ENCODE data around the gene WDR59. TPM values are rescaled to one million over a fixed set of nuclear protein-coding genes. Genes with fewer than 3 reads are reported as not detected.
"Not testable (repeated sequence)": the region's sequence is repeated elsewhere in the genome, so short reads cannot be mapped to it uniquely, and the experiment has no call there.

The WDR59 gene
- total RNA-seq, 1 experiment from 2014 or later: 26.8 TPM

DNA sequence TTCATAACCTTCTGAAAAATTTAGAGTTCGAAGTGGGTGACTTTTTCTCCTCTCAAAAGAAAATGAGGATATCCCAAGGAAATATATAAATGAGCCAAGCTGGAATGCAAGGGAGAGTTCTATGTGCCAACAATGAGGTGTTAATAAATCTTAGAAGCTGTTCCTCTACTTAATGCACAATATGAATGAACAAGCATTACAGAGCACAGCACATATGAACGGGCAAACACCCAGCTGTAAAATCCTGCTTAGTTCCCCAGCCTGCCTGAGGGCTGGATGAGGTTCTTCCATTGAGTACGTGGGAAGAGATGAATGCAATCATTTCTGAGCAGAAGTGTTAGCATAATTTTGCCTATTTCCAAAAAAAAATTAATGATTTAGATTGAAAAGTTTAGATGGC, 58.1 kb downstream of the WDR59 start:
- no peak overlapping the region for H3K9ac ChIP-seq (ENCODE audit: low read length)
- peaks cover 4% of the 10 kb centered on the region; the same call in 1 of the 2 replicates for H3K79me2 ChIP-seq (ENCODE audit: low read length)
- no peak overlapping the region for H2AFZ ChIP-seq (ENCODE audit: low read length)
- H3K36me3 ChIP-seq (ENCODE audit: insufficient read depth, low read length): peaks cover 5% of the 10 kb centered on the region; the same call in 1 of the 2 replicates
- H4K20me1 ChIP-seq (ENCODE audit: insufficient read depth, low read depth, low read length): no peaks in the 10 kb centered on the region
- H3K4me2 ChIP-seq (ENCODE audit: low read depth, low read length, poor library complexity, severe bottlenecking): no peak overlapping the region
- DNase-seq: no peak
- no peak overlapping the region for H3K27ac ChIP-seq (ENCODE audit: low read length)
- no peaks in the 10 kb centered on the region for H3K27me3 ChIP-seq (ENCODE audit: low read length)
- no peaks in the 10 kb centered on the region for H3K9me2 ChIP-seq (replicated peaks; ENCODE audit: insufficient read depth, low read length)
- H3K4me1 ChIP-seq (ENCODE audit: low read length): no peaks in the 10 kb centered on the region
- no peak overlapping the region for H3K4me3 ChIP-seq (ENCODE audit: low read length)
- H3K9me3 ChIP-seq (ENCODE audit: low read length): no peaks in the 10 kb centered on the region

GRCh38 chr16:74923766-74924460, 61.0 kb downstream of the WDR59 start:
- no peaks in the 10 kb centered on the region for H3K27me3 ChIP-seq (ENCODE audit: low read length)
- H3K36me3 ChIP-seq (ENCODE audit: insufficient read depth, low read length): no peaks in the 10 kb centered on the region
- no peaks in the 10 kb centered on the region for H3K79me2 ChIP-seq (ENCODE audit: low read length)
- no peak overlapping the region for H3K4me2 ChIP-seq (ENCODE audit: low read depth, low read length, poor library complexity, severe bottlenecking)
- no peak overlapping the region for H3K27ac ChIP-seq (ENCODE audit: low read length)
- no peaks in the 10 kb centered on the region for H3K4me1 ChIP-seq (ENCODE audit: low read length)
- no peaks in the 10 kb centered on the region for H4K20me1 ChIP-seq (ENCODE audit: insufficient read depth, low read depth, low read length)
- H2AFZ ChIP-seq (ENCODE audit: low read length): no peak overlapping the region
- H3K9ac ChIP-seq (ENCODE audit: low read length): no peak overlapping the region
- H3K9me2 ChIP-seq (replicated peaks; ENCODE audit: insufficient read depth, low read length): no peaks in the 10 kb centered on the region
- DNase-seq: no peak
- no peak overlapping the region for H3K4me3 ChIP-seq (ENCODE audit: low read length)
- H3K9me3 ChIP-seq (ENCODE audit: low read length): no peaks in the 10 kb centered on the region

GRCh38 chr16:74922150-74923138, 62.5 kb downstream of the WDR59 start:
- Histone ChIP-seq H3K27ac (ENCODE audit: low read length) (no peak overlapping the region), H3K9me3 (ENCODE audit: low read length) (no peaks in the 10 kb centered on the region), H4K20me1 (ENCODE audit: insufficient read depth, low read depth, low read length) (no peaks in the 10 kb centered on the region), H3K36me3 (ENCODE audit: insufficient read depth, low read length) (peaks cover 6% of the 10 kb centered on the region), H3K4me2 (ENCODE audit: low read depth, low read length, poor library complexity, severe bottlenecking) (no peak overlapping the region), H3K27me3 (ENCODE audit: low read length) (no peaks in the 10 kb centered on the region), H3K4me3 (ENCODE audit: low read length) (no peak overlapping the region), H2AFZ (ENCODE audit: low read length) (no peak overlapping the region), H3K9ac (ENCODE audit: low read length) (no peak overlapping the region), H3K4me1 (ENCODE audit: low read length) (no peaks in the 10 kb centered on the region), H3K79me2 (ENCODE audit: low read length) (no peaks in the 10 kb centered on the region), H3K9me2 (replicated peaks; ENCODE audit: insufficient read depth, low read length) (no peaks in the 10 kb centered on the region)
- no peak for DNase-seq

DNA sequence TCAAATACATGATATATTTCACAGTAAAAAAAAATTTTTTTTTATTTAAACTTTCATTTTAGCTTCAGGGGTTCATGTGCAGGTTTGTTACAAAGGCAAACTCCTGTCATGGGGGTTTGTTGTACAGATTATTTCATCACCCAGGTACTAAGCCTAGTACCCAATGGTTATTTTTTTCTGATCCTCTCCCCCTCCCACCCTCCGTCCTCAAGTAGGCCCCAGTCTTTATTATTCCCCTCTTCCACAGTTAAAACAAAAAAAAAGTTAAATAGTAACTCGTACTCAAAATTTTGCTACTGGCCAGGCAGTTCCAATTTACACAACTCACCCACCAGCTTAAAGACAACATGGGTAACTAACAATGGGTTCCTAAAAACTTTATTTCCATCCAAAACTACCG, 63.9 kb downstream of the WDR59 start:
- Histone ChIP-seq H3K9me2 (replicated peaks; ENCODE audit: insufficient read depth, low read length) (no peaks in the 10 kb centered on the region), H3K9me3 (ENCODE audit: low read length) (no peaks in the 10 kb centered on the region), H2AFZ (ENCODE audit: low read length) (no peak overlapping the region), H3K4me2 (ENCODE audit: low read depth, low read length, poor library complexity, severe bottlenecking) (no peak overlapping the region), H4K20me1 (ENCODE audit: insufficient read depth, low read depth, low read length) (no peaks in the 10 kb centered on the region), H3K27me3 (ENCODE audit: low read length) (no peaks in the 10 kb centered on the region), H3K9ac (ENCODE audit: low read length) (no peak overlapping the region), H3K79me2 (ENCODE audit: low read length) (no peaks in the 10 kb centered on the region), H3K4me3 (ENCODE audit: low read length) (no peak overlapping the region), H3K36me3 (ENCODE audit: insufficient read depth, low read length) (peaks cover 9% of the 10 kb centered on the region), H3K27ac (ENCODE audit: low read length) (no peak overlapping the region), H3K4me1 (ENCODE audit: low read length) (no peaks in the 10 kb centered on the region)
- no peak for DNase-seq

- Histone ChIP-seq H2AFZ (ENCODE audit: low read length) (no peak overlapping the region), H3K9ac (ENCODE audit: low read length) (no peak overlapping the region), H3K27me3 (ENCODE audit: low read length) (no peaks in the 10 kb centered on the region), H3K9me2 (replicated peaks; ENCODE audit: insufficient read depth, low read length) (no peaks in the 10 kb centered on the region), H3K4me1 (ENCODE audit: low read length) (no peaks in the 10 kb centered on the region), H4K20me1 (ENCODE audit: insufficient read depth, low read depth, low read length) (no peaks in the 10 kb centered on the region), H3K4me3 (ENCODE audit: low read length) (no peak overlapping the region), H3K79me2 (ENCODE audit: low read length) (no peaks in the 10 kb centered on the region), H3K36me3 (ENCODE audit: insufficient read depth, low read length) (peaks cover 55% of the 10 kb centered on the region), H3K4me2 (ENCODE audit: low read depth, low read length, poor library complexity, severe bottlenecking) (no peak overlapping the region), H3K9me3 (ENCODE audit: low read length) (peaks cover 5% of the 10 kb centered on the region), H3K27ac (ENCODE audit: low read length) (no peak overlapping the region)
- DNase-seq: no peak
These were observed 75.3 kb downstream of the WDR59 start for GRCh38 chr16:74909665-74910064.

GRCh38 chr16:74908759-74909158, 76.2 kb downstream of the WDR59 start:
- not testable (repeated sequence) for H2AFZ ChIP-seq (ENCODE audit: low read length); H3K27ac ChIP-seq (ENCODE audit: low read length); H3K4me1 ChIP-seq (ENCODE audit: low read length); H3K9ac ChIP-seq (ENCODE audit: low read length); DNase-seq; H3K4me3 ChIP-seq (ENCODE audit: low read length); H3K9me2 ChIP-seq (replicated peaks; ENCODE audit: insufficient read depth, low read length); H3K9me3 ChIP-seq (ENCODE audit: low read length); H3K27me3 ChIP-seq (ENCODE audit: low read length); H3K4me2 ChIP-seq (ENCODE audit: low read depth, low read length, poor library complexity, severe bottlenecking); H4K20me1 ChIP-seq (ENCODE audit: insufficient read depth, low read depth, low read length); H3K79me2 ChIP-seq (ENCODE audit: low read length)
- peaks cover 46% of the 10 kb centered on the region for H3K36me3 ChIP-seq (ENCODE audit: insufficient read depth, low read length)

DNA sequence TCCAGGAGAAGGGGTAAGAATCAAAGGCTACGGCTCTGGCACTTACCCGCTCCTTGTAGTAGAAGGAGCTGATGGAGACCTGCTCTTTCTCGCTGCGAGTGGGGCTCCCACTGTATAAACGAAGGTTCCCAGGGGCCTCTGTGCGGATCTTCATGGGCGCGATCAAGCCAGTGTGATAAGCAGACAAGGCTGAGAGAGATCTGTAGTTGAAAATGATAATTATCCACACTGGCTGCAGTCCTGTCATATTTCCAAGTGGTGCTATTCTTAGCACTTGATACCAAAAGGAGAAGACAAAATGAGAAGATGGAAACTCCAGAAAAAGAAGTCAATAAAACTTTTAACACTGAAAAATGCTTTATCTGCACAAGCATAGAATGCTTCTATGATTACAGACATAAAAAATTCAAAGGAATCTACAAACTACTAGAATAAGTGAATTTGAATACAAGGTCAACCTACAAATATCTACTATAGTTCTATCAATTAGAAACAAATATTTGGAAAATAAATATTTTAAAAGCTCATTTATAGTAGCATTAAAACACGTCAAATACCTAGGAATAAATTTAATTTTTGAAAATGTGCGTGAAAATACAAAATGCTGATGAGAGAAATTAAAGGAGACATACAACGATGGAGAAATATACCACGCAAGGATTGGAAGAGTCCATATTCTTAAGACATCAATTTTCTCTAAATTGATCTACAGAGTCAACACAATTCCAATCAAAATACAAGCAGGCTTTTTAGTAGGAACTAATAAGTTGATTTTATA, 80.8 kb downstream of the WDR59 start:
- no peaks in the 10 kb centered on the region for H4K20me1 ChIP-seq (ENCODE audit: insufficient read depth, low read depth, low read length)
- H3K79me2 ChIP-seq (ENCODE audit: low read length): peaks cover 4% of the 10 kb centered on the region; the same call in 1 of the 2 replicates

More for the DNA sequence above, 80.8 kb downstream of the WDR59 start:
- H3K9ac ChIP-seq (ENCODE audit: low read length): no peak overlapping the region
- no peaks in the 10 kb centered on the region for H3K27me3 ChIP-seq (ENCODE audit: low read length)
- peaks cover 16% of the 10 kb centered on the region; the same call in 1 of the 2 replicates for H3K36me3 ChIP-seq (ENCODE audit: insufficient read depth, low read length)
- no peak overlapping the region for H3K27ac ChIP-seq (ENCODE audit: low read length)
- H3K9me3 ChIP-seq (ENCODE audit: low read length): no peaks in the 10 kb centered on the region
- no peaks in the 10 kb centered on the region for H3K9me2 ChIP-seq (replicated peaks; ENCODE audit: insufficient read depth, low read length)
- H3K4me1 ChIP-seq (ENCODE audit: low read length): no peaks in the 10 kb centered on the region
- no peak overlapping the region for H3K4me3 ChIP-seq (ENCODE audit: low read length)
- no peak overlapping the region for H3K4me2 ChIP-seq (ENCODE audit: low read depth, low read length, poor library complexity, severe bottlenecking)
- DNase-seq: no peak
- H2AFZ ChIP-seq (ENCODE audit: low read length): no peak overlapping the region

All from Karpas-422 (cell line).